ENCODE data around the gene PLEKHM2.
"Not testable (repeated sequence)": the region's sequence is repeated elsewhere in the genome, so short reads cannot be mapped to it uniquely, and the experiment has no call there.

PLEKHM2 gene

GRCh38 chr1:15684042-15684461 lies at the start of gene PLEKHM2:
Gene PLEKHM2, plus strand, starts transcription at chr1:15684320. Its CDS starts 239 bp downstream, at chr1:15684559.
- DNase-seq: peak; percentile 51

GRCh38 chr1:15636436-15636835 lies 47.7 kb upstream of the PLEKHM2 start:
- no peak for DNase-seq

- no peak for DNase-seq
Measured at GRCh38 chr1:15637826-15638225, 46.3 kb upstream of the PLEKHM2 start.

- DNase-seq: no peak
Measured at GRCh38 chr1:15639262-15639661, 44.9 kb upstream of the PLEKHM2 start.

- no peak for DNase-seq
Measured at GRCh38 chr1:15639931-15640330, 44.2 kb upstream of the PLEKHM2 start.

GRCh38 chr1:15640667-15641066 lies 43.5 kb upstream of the PLEKHM2 start:
- no peak for DNase-seq

GRCh38 chr1:15649937-15650336 lies 34.2 kb upstream of the PLEKHM2 start:
- DNase-seq: no peak

GRCh38 chr1:15650433-15650832 lies 33.7 kb upstream of the PLEKHM2 start:
- no peak for DNase-seq

- DNase-seq: not testable (repeated sequence)
Measured at GRCh38 chr1:15652130-15652529, 32.0 kb upstream of the PLEKHM2 start.

- no peak for DNase-seq
Measured at GRCh38 chr1:15654091-15654690, 29.9 kb upstream of the PLEKHM2 start.

GRCh38 chr1:15656464-15656863 lies 27.7 kb upstream of the PLEKHM2 start:
- no peak for DNase-seq

- no peak for DNase-seq
Measured at GRCh38 chr1:15657021-15657420, 27.1 kb upstream of the PLEKHM2 start.

- no peak for DNase-seq
Measured at GRCh38 chr1:15660151-15660550, 24.0 kb upstream of the PLEKHM2 start.

GRCh38 chr1:15662477-15662876 lies 21.6 kb upstream of the PLEKHM2 start:
- DNase-seq: no peak

- DNase-seq: no peak
Measured at GRCh38 chr1:15663925-15664324, 20.2 kb upstream of the PLEKHM2 start.

- no peak for DNase-seq
Measured at GRCh38 chr1:15667362-15667761, 16.8 kb upstream of the PLEKHM2 start.

- DNase-seq: no peak
Measured at GRCh38 chr1:15668089-15668754, 15.9 kb upstream of the PLEKHM2 start.

- no peak for DNase-seq
Measured at GRCh38 chr1:15669074-15669473, 15.0 kb upstream of the PLEKHM2 start.

GRCh38 chr1:15669864-15670263 lies 14.3 kb upstream of the PLEKHM2 start:
- no peak for DNase-seq

- DNase-seq: no peak
Measured at GRCh38 chr1:15671430-15671829, 12.7 kb upstream of the PLEKHM2 start.

GRCh38 chr1:15674386-15675159 lies 9.5 kb upstream of the PLEKHM2 start:
- no peak for DNase-seq

GRCh38 chr1:15676010-15676409 lies 8.1 kb upstream of the PLEKHM2 start:
- DNase-seq: no peak

GRCh38 chr1:15676688-15677661 lies 7.1 kb upstream of the PLEKHM2 start:
- no peak for DNase-seq
